Effector CD8-positive, alpha-beta T cell (primary cell): Measurements from ENCODE around the gene CEBPG.

Source experiments
- DNase-seq: peaks from one replicate; lab custom pipeline; 2025; lab: John Stamatoyannopoulos, UW

CEBPG gene

DNA sequence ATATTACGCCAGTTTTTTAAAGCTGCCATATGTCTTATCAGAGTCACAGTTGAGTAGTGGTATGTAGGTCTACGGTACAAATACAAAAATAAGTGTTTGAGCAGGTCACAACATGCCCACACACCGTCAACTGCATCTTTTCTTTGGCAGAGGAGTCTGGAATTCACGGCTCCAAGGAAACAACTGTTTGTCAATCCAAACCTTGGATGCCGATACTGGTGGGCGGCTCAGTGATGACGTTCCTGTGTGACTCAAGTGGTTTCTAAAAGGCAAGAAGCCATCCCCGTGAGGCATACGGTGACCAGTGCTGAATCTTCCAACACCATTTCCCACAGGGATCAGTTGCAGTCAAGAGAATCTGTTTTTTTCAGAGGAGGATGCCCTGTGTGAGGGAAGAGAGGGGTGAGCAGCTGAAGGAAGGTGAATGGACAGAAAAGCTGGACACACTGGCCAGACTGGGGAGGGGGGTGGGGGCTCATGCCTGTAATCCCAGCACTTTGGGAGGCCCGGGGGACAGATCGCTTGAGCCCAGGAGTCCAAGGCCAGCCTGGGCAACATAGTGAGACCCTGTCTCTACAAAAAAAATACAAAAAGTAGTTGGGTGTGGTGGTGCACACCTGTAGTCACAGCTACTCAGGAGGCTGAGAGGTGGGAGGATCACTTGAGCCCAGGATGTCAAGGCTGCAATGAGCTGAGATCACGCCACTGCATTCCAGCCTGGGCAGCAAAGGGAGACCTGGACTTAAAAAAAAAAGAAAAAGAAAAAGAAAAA lies 22.8 kb upstream of the CEBPG start:
- no peak for DNase-seq

DNA sequence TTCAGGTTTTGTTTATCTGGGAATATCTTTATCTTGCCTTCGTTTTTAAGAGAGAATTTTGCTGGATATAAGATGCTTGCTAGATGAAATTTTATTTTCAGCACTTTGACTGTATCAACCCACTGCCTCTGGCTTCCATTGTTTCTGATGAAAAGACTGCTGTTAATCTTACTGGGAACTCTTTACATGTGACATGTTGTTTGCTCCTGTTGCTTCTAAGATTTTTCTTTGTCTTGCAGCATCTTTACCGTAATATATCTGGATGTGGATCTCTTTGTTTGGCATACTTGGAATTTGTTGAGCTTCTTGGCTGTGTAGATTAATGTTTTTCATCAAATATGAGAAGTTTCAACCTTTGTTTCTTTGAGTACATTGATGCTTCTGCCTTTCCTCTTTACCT lies 18.0 kb upstream of the CEBPG start:
- DNase-seq: no peak

DNA sequence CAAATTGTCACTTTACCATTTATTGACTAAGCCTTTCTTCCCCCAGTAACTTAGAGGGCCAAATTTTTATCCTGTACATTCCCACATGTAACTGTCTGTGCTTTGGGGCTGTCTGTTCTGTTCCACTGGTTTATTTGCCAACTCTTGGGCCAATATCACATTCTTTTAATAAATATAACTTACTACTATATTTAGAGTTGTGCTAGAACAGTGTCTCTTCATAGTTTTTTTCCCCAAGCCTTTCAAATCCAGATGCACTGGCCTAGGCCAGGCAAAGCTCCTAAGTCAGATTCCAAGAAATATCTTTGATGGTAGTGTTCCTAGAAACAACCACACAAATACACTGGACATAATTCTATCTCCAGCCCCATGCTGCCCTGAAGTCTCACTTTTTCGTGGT lies 16.0 kb upstream of the CEBPG start:
- DNase-seq: no peak

DNA sequence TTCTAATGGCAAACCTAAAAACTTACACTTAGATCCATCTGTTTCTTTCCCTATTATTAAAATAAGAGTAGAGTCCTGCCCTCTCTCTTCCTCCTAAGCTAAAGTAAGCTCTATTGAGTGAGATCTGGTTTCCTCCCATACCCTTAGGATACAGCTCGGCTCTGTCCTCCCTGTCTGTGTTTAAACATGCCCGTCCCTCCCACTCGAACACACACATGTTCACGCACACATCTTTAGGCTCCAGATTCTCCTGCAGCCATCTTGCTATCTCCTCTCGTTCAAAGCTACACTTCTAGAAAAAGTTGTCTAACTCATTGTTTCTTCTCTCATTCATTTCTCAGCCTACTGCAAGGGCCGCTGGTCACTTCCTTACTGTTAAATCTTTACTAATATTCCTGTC lies 15.1 kb upstream of the CEBPG start:
- no peak for DNase-seq

DNA sequence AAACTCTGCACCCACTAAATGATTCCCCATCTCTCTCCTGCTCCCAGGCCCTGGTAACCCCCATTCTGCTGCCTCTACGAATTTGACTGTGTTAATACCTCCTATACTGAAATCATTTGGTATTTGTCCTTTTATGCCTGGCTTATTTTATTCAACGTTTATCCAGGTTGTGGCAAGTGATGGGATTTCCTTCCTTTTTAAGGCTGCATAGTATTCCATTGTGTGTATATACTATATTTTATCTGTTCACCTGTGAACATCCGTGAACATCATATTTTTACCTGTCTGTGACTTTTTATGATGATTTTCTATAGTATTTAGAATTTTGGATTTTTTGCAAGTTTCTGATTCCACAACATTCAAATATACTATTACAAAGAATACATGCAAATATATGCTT lies 13.9 kb upstream of the CEBPG start:
- no peak for DNase-seq

DNA sequence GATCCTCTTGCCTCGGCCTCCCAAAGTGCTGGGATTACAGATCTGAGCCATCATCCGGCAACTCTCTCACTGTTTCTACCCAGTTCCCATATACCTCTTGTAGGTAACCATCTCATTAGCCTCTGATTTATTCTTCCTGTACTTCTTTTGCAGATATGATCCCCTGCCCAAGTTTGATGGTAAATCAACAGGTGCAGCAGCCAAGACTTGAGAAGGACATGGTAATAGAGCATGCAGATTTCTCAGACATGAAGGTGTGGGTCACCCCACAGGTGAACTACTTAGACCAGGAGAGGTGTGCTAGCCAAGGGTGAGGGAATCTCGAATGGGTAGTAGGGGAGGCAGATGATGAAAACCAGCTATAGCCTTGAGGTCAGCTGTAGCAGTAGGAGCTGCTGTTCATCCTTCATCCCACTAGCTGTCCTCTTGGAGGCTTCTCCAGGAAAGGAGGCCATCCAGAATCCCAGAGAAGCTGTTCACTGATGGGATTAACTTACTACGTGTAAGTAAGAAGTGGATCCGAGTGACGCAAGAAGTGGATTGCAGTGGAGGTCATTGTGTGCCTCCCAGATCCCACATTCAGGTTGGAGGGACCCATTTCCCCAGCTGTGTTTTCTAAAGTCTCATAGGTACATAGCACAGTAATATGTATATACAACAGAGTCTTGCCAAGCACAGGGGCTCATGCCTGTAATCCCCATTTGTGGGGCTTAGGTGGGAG lies 10.8 kb upstream of the CEBPG start:
- DNase-seq: no peak

DNA sequence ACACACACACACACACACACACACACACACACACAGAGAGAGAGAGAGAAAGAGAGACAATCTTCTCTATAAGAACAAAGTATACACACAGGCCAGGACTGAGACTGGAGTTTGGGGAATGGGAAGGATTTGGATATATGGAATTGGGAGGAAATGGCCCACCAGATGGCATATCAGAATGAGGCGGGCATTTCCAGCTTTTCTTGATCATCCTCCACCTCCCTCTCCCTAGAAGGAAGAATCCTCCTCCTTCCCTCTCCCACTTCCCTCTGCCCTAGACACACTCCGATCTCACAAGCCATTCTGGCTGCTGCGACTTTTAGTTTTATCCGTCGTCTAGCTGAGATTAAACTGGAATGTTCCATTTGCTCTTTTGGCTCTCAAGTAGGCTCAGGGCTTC lies 10.0 kb upstream of the CEBPG start:
- no peak for DNase-seq

DNA sequence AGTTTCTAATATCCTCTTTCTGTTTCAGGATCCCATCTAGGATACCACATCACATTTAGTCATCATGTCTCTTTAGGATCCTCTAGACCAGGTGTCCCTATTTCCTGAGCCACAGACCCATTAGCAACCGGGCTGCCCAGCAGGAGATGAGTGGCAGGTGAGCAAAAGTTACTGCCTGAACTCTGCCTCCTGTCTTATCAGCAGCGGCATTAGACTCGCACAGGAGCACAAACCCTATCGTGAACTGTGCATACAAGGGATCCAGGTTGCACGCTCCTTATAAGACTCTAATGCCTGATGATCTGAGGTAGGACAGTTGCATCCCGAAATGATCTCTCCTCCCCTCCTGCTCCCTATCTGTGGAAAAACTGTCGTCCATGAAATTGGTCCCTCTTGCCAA lies 7.8 kb upstream of the CEBPG start:
- no peak for DNase-seq

DNA sequence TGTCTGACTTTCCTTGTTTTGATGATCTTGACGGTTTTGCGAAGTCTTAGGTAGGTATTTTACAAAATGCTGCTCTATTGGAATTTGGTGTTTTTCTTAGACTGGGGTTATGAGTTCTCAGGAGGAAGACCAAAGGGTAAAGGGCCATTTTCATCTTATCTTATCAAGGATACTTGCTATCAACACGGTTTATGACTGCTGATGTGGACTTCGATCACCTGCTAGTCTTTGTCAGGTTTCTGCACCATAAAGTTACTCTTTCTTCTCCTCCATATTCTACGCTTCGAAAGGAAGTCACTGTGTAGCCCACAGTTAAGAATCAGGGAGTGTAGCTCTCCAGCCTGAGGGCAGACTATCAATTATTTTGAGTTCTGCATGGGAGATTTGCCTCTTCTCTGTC lies 7.4 kb upstream of the CEBPG start:
- DNase-seq: no peak

DNA sequence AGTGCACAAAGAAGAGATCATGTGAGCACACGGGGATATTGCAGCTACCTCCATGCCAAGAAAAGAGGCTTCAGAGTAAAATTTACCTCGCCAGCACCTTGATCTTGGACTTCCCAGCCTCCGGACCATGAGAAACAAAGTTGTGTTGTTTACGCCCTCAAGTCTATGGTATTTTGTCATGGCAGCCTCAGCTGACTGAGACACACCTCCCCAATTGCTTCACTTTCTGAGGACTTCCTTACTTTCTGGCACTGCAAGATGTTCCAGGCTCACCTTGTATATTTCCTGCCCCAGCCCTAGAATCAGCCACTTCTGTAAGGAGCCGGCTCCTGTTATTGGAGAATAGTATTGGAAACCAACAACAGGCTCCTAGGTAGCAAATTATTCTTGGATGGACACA lies 6.6 kb upstream of the CEBPG start:
- no peak for DNase-seq

DNA sequence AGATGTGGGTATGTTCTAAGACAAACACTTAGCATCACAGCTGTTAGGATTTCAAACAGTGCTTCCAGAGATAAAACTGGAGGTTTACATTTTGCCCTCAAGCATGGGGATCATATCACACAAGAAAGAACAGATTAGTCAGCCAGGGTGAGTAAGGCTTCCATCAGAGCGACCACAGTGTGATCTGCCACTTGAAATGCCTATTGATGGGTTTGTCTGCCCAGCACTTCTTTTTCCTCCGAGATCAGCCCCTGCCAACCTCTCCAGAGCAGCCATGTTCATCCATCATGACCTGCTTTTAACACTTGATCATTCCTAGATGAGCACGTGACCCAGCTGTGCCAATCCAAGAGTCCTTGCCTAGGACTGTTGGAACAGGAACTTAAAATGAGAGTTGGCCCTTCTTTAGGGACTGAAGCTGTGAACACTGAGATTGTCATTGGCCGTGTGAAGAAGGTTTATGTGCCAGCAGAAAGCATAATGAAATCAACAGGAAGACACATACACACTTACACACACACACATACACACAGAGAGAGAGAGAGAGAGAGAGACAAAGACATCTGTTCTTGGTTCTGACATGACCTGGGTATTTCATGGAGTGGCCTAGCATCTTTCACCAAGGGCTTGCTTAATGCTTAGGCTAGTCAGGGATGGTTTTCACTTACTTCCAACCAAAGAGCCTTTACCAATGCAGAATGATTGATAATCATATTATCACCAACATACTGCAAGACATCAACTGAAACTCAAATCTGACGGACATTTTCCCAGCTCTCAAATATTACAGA lies 5.2 kb upstream of the CEBPG start:
- no peak for DNase-seq

DNA sequence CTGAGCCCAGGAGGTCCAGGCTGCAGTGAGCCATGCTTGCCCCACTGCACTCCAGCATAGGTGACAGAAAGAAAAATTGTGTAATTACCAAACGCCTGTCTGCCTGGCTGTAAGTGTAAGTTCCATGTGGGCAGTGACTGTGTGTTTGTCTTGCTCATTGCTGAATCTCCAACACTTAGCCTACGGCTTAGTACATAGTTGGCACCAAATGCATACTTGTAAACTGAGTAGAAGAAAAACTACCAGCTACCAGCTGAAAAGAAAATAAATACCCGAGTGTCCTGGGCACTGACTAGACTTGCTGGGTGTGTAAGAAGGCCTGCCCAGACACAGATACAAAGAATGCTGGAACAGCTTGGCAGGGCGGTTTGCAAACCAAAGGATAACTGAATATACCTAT lies 2.7 kb upstream of the CEBPG start:
- DNase-seq: no peak

DNA sequence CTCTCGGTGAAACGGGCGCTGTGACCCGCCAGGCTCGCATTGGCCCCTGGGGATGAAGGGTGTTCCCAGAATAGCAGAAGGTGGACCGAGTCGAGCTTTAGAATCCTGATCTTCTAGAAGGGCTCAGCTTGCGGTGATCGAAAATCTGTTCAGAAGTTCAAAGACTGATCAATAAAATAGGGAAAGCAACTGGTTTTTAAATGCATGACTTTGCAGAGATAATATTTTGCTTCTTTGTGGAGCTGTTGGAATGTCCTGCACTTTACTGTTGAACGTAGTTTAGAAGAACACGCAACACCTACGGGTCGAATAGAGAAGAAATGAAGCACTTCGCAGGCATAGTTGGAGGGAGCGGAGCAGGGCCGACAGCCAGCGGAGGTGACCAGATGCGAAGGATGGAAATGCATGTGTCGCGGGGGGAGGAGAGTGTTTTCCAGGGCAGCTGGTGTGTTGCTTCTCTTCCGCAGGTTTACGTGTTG lies 766 bp downstream of the CEBPG start:
- no peak for DNase-seq

DNA sequence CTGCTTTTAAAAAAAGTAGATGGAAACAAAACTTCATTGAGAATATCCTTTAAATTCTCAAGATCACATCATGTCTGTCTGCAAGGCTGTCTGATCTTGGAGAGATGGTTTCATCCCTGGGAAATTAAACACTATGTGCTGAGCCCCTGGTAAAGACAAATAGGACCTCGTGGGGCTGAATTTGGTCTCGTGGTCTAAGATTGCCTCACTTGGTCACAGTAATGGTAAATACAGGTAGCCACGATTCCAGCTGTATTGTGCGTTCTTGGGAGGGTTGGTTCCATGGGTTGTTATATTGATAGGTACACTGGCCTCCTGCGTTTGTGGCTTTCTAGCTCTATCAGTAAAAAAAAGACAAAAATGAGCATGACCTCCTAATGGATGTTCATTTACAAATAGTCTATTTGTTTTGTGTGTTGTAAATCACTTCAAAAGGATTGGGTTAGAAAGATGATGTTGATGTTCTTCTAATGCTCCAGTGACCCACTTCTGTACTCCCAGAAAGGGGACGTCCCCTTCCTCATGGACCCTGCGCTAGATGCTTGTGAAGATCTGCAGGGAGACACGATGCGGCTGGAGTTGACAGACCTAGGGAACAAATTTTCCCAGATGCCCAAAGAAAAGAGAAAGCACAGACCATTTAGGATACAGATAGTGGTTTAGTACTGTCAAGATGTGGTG lies 1.8 kb downstream of the CEBPG start:
- no peak for DNase-seq

DNA sequence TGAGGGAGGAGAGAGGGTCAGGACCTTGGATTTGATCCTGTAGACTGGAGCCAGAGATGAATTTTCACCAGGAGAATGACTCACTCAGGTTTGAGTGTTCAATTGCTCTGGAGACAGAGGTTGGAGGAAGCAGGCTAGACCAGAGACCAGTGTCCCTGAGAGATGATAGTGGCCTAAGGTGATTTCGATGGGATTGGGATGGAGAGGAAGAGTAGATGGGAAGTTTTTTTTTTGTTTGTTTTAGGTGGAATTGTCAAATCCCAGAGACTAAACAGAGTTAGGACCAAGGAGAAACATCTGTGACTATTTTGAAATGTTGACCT lies 2.3 kb downstream of the CEBPG start:
- no peak for DNase-seq

DNA sequence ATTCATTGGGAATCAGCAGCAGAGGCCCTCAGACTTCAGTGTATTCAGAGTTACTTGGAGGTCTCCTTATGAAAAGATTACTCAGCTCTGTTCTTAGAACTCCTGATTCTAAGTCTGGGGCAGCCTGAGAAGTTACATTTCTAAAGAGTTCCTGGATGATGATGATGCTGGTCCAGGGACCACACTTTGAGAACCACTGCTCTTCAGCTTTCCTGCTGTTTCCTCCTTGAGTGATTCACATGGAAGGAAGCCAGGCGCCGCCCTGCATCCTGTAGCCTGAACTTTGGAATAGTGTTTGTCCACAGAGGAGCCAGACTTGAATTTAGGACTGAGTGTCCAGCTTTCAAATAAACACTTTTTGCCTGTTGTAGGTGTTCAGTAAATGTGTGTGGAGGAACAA lies 2.9 kb downstream of the CEBPG start:
- DNase-seq: no peak

DNA sequence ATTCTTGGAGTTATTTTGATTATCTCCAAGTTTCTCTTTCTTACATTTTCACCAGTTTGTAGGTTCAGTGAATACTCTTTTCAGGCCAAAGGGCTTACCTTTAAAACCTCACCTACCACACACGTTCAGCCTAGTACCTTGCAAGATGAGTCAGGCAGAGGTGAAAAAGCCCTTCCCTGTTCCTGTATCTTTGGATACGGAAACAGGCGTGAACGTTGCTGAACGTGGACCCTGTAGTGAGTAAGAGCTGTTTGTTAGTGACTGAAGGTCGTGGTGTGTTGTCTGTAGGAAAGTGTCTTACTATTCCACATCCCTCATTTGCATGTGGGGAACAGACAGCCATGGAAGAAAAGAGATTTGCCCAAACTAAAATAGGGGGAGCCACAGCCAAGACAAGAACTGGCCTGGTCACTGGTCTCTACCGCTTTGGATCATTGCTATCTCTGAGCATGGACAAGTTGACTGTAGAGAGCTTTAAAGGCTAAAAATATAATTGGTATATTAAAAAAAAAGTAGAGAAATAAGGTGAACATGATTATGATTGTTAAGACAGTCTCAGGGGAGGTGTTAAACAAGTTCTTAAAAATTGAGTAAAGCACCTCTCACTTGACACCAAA lies 3.5 kb downstream of the CEBPG start:
- DNase-seq: no peak

DNA sequence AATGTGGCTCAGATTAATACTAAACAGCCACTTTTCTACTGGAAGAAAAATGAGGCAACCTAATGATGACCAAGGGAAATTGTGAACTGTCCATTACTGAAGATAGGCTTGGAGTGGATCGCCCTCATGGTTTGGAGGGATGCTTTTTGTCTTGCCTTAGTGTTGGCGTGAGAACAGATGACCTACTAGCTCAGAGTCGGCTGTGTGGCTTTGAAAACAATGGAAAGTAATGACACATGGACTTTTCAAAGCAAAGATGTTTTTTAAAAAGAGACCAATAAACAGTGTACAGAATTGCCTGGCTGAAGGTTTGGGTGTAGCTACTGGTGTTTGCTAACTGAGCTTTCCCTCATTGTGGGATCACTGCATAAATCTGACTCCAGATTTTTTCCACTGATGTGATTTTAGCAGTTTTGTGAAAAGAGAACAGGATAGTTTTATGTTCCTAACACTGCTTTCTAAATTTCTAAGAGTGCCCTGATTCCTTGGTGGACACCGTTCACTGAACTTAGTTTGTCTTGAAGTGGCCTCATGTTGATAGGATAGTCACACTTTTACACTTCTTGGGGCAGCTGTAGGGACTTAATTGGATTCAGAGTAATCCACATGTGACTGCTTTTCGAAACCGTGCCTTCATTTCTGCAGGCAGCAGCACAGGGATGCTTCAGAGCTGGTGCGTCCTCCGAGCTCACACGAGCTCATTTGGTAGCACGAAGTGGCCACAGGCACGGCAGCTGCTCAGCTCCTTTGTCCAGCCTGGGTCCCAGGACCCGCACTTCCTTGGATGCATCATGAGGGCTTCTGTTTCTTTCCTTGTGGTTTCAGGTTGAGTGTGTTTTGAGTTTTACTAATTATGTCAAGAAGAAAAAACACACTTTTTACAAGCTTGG lies 4.3 kb downstream of the CEBPG start:
- DNase-seq: no peak

DNA sequence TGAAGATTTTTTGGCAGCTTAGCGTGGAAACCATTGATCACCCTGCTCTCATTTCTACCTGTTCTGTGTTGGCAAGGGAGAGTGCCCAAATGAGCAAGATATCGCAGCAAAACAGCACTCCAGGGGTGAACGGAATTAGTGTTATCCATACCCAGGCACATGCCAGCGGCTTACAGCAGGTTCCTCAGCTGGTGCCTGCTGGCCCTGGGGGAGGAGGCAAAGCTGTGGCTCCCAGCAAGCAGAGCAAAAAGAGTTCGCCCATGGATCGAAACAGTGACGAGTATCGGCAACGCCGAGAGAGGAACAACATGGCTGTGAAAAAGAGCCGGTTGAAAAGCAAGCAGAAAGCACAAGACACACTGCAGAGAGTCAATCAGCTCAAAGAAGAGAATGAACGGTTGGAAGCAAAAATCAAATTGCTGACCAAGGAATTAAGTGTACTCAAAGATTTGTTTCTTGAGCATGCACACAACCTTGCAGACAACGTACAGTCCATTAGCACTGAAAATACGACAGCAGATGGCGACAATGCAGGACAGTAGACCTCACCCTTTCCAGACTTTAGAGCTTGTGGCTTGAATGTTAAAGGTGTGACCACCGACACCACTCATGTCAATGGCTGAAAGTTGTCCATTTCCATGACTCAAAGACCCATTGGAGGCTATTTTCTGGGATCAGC lies 5.8 kb downstream of the CEBPG start:
- no peak for DNase-seq

DNA sequence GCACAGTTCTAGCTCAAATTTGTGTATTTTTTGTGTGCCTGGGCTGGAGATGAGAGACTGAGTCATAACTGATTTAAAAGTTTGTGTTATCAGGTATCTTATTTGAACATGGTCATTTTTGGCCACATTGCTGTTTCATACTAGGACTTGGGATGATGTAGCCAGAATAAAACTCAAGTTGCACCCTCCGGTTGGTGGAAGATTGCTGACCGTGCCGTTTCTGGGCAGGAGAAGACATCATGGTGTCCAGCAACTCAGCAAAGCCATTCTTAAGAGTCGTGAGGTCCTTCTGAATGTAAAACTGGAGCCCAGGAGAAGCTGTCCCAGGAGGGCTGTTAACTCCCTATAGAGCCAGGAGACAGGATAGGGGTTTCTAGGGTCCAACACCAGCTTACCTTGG lies 7.6 kb downstream of the CEBPG start:
- DNase-seq: no peak
